Activated CD4-positive, alpha-beta memory T cell treated with anti-CD3 and anti-CD28 coated beads, Interleukin-2, amount 10 ng/mL, durations not matched to agents 7 days and 5 days (primary cell): Measurements from ENCODE around the gene GNAT3. TPM values are rescaled to one million over a fixed set of nuclear protein-coding genes. Genes with fewer than 3 reads are reported as not detected.

Source experiments
- CTCF ChIA-PET: fragments of 350-600 bp; sonication (Branson Sonifier 250); formaldehyde crosslinking; loops from one replicate; lab custom pipeline; 2021; ENCODE audit warnings: antibody characterized with exemption, inconsistent platforms; lab: Charles Lee
- POLR2A ChIA-PET: fragments of 350-600 bp; sonication (Branson Sonifier 250); formaldehyde crosslinking; loops from one replicate; lab custom pipeline; 2021; ENCODE audit warnings: antibody characterized with exemption; lab: Charles Lee
- DNase-seq: peaks from one replicate; pipeline ENCODE4 v3.0.0-alpha.2; 2020
- H3K27ac Mint-ChIP-seq: one replicate; pipeline ENCODE4 v1.8.0; 2021; ENCODE audit warnings: mild to moderate bottlenecking, mixed read lengths
- H3K27me3 Mint-ChIP-seq: one replicate; pipeline ENCODE4 v1.8.0; 2021; ENCODE audit warnings: mixed read lengths
- H3K36me3 Mint-ChIP-seq: one replicate; pipeline ENCODE4 v1.8.0; 2021; ENCODE audit warnings: low read depth, mixed read lengths
- H3K4me1 Mint-ChIP-seq: one replicate; pipeline ENCODE4 v1.8.0; 2021; ENCODE audit warnings: mixed read lengths
- H3K4me3 Mint-ChIP-seq: one replicate; pipeline ENCODE4 v1.8.0; 2021; ENCODE audit warnings: mild to moderate bottlenecking, mixed read lengths
- H3K9me3 Mint-ChIP-seq: one replicate; pipeline ENCODE4 v1.8.0; 2021; ENCODE audit warnings: mixed read lengths
- total RNA-seq, 2 experiments: library from RNA; stranded (reverse); gene quantifications; one replicate each; pipeline ENCODE4 v1.2.3, GENCODE V29; 2021

Gene GNAT3
- total RNA-seq, 2 experiments from 2014 or later: not detected

DNA sequence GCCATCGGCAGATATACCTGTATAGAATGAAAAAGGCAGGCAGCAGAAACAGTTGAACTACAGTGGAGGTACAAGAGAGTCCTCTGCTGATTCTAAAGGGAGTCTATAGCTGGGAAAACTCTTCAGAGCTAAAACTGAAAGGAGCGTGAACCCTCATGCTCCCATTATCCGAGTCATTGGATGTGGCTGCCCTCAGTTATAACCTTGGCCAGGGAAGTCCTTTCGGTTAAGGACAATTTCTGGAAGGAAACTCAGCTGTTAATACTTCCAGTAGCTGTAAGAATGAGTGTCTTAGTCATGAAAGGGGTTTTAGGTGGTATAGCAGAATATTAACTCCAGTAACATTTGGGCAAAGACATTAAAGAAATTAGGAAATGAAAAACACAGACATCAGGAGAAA, 14.6 kb upstream of the GNAT3 start:
- no peaks in the 10 kb centered on the region for H3K4me1 Mint-ChIP-seq
- peaks cover 15% of the 10 kb centered on the region for H3K9me3 Mint-ChIP-seq
- H3K27me3 Mint-ChIP-seq: no peaks in the 10 kb centered on the region
- H3K4me3 Mint-ChIP-seq: no peak overlapping the region
- no peaks in the 10 kb centered on the region for H3K36me3 Mint-ChIP-seq
- H3K27ac Mint-ChIP-seq: no peak overlapping the region
- no peak for DNase-seq
- CTCF ChIA-PET: no interaction called here
- POLR2A ChIA-PET: no interaction called here

DNA sequence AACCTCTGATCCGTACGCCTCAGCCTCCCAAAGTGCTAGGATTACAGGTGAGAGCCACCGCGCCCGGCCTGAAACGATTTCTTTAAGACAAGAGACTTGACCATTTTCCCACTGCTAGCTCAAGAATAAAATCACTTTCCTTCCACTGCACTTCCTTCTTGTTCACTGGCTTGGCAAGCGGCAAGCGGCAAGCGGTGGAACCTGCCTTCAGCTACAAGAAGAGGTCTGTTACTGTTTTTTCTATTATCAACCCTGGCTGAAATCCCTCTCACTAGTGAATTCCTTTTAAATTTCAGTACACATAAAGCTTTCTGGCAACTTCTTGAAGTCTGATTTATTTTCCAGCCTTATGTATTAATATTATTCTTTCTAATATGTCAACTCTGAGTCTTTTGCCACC, 12.8 kb upstream of the GNAT3 start:
- no peak overlapping the region for H3K4me3 Mint-ChIP-seq
- DNase-seq: no peak
- POLR2A ChIA-PET: no interaction called here

DNA sequence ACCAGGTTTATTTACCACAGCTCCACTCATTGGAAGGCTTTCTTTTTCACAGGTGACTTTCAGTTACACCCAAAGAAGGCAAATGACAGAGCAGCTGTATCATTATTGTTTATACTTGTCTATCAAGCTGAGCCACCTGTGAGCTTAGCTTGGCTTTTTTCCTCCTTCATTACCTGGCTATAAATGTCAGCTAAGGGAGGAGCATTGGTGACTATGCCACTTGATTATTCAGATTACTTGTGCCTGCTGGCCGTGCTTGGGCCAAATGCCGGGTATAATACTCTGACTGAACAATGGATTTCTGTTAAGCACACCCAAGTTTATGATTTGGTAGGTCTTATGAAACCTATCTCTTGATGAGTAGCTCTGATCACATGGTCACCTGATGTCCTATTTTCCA, 9.9 kb upstream of the GNAT3 start:
- Mint-ChIP-seq H3K27me3 (no peaks in the 10 kb centered on the region), H3K27ac (no peak overlapping the region), H3K9me3 (peaks cover 4% of the 10 kb centered on the region), H3K4me3 (no peak overlapping the region), H3K4me1 (no peaks in the 10 kb centered on the region), H3K36me3 (no peaks in the 10 kb centered on the region)
- no peak for DNase-seq
- POLR2A ChIA-PET: no interaction called here
- CTCF ChIA-PET: no interaction called here

More for the DNA sequence above, 12.8 kb upstream of the GNAT3 start:
- no peaks in the 10 kb centered on the region for H3K36me3 Mint-ChIP-seq
- H3K9me3 Mint-ChIP-seq: peaks cover 9% of the 10 kb centered on the region
- CTCF ChIA-PET: no interaction called here
- H3K27ac Mint-ChIP-seq: no peak overlapping the region
- no peaks in the 10 kb centered on the region for H3K4me1 Mint-ChIP-seq
- no peaks in the 10 kb centered on the region for H3K27me3 Mint-ChIP-seq

DNA sequence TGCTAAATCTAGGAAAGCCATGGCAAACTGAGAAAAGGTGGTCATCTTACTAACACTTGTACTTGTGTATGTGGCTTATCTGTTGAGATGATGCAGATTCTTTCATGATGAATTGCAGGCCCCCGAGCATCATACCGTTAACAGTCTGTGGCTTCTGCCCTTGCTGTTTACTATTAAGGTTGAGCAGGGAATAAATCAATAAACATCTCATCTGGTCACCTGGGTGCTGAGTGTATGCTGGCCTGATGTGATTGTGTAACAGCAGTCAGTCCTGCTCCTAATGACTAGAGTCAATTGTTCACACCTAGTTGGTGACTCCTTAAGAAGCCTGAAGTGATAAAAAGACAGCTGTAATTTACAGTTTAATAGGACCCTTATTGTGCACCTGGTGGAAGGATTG, 8.3 kb upstream of the GNAT3 start:
- H3K9me3 Mint-ChIP-seq: no peaks in the 10 kb centered on the region
- no peak overlapping the region for H3K4me3 Mint-ChIP-seq
- ChIA-PET CTCF (no interaction called here), POLR2A (no interaction called here)
- no peaks in the 10 kb centered on the region for H3K4me1 Mint-ChIP-seq
- no peak overlapping the region for H3K27ac Mint-ChIP-seq
- no peak for DNase-seq
- no peaks in the 10 kb centered on the region for H3K27me3 Mint-ChIP-seq
- no peaks in the 10 kb centered on the region for H3K36me3 Mint-ChIP-seq

DNA sequence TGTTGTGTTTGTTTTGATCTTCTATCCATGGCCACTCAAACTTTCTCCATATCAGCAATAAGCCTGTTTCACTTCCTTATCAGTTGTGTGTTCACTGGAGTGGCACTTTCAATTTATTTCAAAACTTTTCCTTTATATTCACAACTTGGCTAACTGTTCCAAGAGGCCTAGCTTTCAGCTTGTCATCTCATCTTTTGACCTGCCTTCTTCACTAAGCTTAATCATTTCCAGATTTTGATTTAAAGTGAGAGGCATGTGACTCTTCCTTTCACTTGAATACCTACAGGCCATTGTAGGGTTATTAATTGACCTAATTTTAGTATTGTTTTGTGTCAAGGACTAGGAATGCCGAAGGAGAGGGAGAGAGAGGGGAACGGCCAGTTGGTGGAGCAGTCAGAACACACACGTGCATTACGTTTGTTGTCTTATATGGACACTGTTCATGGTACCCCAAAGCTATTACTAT, 5.5 kb upstream of the GNAT3 start:
- Mint-ChIP-seq H3K4me3 (no peak overlapping the region), H3K4me1 (no peaks in the 10 kb centered on the region), H3K36me3 (no peaks in the 10 kb centered on the region), H3K27me3 (no peaks in the 10 kb centered on the region), H3K27ac (no peak overlapping the region), H3K9me3 (no peaks in the 10 kb centered on the region)
- no peak for DNase-seq
- ChIA-PET POLR2A (no interaction called here), CTCF (no interaction called here)

DNA sequence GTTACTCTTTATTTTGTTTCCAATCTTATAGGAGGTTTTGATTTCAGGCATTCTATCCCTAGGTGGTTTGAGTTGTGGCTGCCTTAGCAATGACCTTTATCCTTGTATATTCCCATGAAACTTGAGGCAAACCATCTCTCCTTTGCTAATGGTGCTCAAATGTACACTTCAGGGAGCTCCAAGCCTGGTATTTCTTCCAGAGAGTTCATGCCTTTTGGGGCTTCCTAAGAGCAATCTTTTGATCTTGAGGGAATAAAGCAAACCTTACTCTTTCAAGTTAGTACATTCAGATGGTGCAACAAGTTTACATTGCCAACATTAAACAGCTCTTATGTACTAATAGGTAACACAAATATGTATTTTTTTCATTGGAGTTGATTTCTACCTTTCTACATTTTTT, 3.4 kb upstream of the GNAT3 start:
- CTCF ChIA-PET: no interaction called here

DNA sequence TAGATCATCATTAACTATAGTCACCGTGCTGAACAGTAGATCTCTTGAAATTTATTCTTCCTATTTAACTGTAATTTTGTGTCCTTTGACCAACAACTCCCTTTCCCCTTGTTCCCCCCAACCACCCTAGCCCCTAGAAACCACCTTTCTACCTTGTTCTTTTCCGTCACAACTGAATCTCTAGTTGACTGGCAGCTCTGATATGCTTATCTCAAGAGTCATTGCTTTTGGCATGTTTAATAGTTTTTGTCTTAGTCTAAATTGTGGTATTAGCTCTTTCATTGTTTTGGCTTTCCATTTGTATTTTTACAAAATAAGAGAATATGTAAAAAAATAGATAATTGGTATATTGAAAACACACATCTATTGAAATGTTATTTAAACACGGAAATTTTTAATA, 1.8 kb downstream of the GNAT3 start:
- H3K4me1 Mint-ChIP-seq: no peaks in the 10 kb centered on the region
- CTCF ChIA-PET: no interaction called here

More for the DNA sequence above, 3.4 kb upstream of the GNAT3 start:
- H3K4me3 Mint-ChIP-seq: no peak overlapping the region
- H3K9me3 Mint-ChIP-seq: peaks cover 1% of the 10 kb centered on the region
- H3K36me3 Mint-ChIP-seq: no peaks in the 10 kb centered on the region
- POLR2A ChIA-PET: no interaction called here
- DNase-seq: no peak
- no peaks in the 10 kb centered on the region for H3K4me1 Mint-ChIP-seq
- H3K27me3 Mint-ChIP-seq: no peaks in the 10 kb centered on the region
- no peak overlapping the region for H3K27ac Mint-ChIP-seq

DNA sequence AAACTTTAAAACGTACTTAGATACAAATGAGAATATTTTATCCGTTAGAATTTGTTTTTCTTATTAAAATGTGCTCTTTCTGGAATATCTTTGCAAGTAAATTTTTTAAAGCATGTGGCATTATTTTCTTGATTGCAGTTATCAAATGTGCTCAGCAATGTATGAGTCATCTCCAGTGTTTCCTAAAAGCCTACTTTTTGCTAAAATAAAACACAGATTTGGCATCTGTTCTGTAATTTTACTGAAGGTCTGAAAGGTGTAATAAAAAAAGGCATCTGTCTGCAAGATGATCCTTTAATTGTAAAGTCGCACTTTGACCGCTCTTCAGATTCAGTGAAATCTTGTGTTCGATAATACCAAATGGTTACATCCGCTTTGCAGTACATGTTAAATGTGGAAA, 3.4 kb downstream of the GNAT3 start:
- no peak for DNase-seq
- no peaks in the 10 kb centered on the region for H3K27me3 Mint-ChIP-seq
- CTCF ChIA-PET: no interaction called here
- no peak overlapping the region for H3K27ac Mint-ChIP-seq
- H3K4me1 Mint-ChIP-seq: no peaks in the 10 kb centered on the region
- H3K9me3 Mint-ChIP-seq: peaks cover 1% of the 10 kb centered on the region
- no peak overlapping the region for H3K4me3 Mint-ChIP-seq
- no peaks in the 10 kb centered on the region for H3K36me3 Mint-ChIP-seq
- POLR2A ChIA-PET: no interaction called here

More for the DNA sequence above, 1.8 kb downstream of the GNAT3 start:
- no peaks in the 10 kb centered on the region for H3K36me3 Mint-ChIP-seq
- H3K27me3 Mint-ChIP-seq: no peaks in the 10 kb centered on the region
- POLR2A ChIA-PET: no interaction called here
- no peak for DNase-seq
- H3K9me3 Mint-ChIP-seq: peaks cover 1% of the 10 kb centered on the region
- H3K27ac Mint-ChIP-seq: no peak overlapping the region
- H3K4me3 Mint-ChIP-seq: no peak overlapping the region

DNA sequence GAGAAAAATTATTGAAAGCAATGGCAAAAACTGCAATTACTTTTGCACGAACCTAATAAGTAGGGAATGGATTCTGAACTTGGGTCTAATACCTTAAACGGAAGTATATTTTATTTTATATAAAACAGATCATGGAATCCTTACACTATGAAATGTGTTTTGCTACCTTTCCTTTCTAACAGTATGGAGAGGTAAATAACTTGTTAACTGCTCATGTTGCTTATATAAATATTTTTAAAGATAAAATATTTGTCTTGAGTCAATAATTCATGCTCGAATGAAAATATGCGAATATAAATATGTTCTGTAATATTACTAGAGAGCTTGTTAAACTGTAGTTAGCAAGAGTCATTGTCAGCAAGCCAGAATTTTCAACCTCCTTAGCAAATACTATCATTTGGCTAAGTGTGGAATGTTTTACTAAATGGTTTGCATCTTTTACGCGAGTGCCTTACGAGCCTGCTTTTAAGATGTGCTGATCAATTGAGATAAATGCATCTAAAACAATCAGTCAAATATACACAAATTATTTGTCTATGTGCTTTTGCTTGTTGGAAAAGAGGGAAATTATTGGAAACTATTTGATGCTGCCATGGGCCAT, 5.9 kb downstream of the GNAT3 start:
- H3K4me3 Mint-ChIP-seq: no peak overlapping the region
- peaks cover 5% of the 10 kb centered on the region for H3K9me3 Mint-ChIP-seq
- no peaks in the 10 kb centered on the region for H3K27me3 Mint-ChIP-seq
- ChIA-PET POLR2A (no interaction called here), CTCF (no interaction called here)
- no peaks in the 10 kb centered on the region for H3K4me1 Mint-ChIP-seq
- DNase-seq: no peak
- H3K36me3 Mint-ChIP-seq: no peaks in the 10 kb centered on the region
- no peak overlapping the region for H3K27ac Mint-ChIP-seq

DNA sequence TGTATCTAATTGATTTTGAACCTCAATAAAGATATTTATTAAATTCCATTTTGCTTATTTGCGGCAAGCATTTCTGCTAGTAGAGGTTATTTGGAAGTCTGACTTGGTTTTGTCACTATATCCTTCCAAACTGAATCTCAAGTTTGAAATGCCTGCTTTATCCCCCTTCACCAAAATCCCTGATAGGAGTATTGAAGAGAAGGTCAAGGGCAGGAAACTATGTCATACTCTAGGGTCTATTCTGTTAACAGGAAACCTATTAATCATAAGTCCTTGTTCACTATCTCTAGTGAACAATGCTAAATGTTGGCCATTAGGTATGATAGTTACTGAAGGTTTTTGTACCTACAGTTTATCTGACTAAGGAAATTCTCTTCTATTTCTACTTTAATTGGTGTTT, 11.5 kb downstream of the GNAT3 start:
- ChIA-PET CTCF (no interaction called here), POLR2A (no interaction called here)
- no peaks in the 10 kb centered on the region for H3K4me1 Mint-ChIP-seq
- no peak overlapping the region for H3K4me3 Mint-ChIP-seq
- peaks cover 7% of the 10 kb centered on the region for H3K9me3 Mint-ChIP-seq
- no peak overlapping the region for H3K27ac Mint-ChIP-seq
- H3K36me3 Mint-ChIP-seq: no peaks in the 10 kb centered on the region
- no peak for DNase-seq
- H3K27me3 Mint-ChIP-seq: no peaks in the 10 kb centered on the region

DNA sequence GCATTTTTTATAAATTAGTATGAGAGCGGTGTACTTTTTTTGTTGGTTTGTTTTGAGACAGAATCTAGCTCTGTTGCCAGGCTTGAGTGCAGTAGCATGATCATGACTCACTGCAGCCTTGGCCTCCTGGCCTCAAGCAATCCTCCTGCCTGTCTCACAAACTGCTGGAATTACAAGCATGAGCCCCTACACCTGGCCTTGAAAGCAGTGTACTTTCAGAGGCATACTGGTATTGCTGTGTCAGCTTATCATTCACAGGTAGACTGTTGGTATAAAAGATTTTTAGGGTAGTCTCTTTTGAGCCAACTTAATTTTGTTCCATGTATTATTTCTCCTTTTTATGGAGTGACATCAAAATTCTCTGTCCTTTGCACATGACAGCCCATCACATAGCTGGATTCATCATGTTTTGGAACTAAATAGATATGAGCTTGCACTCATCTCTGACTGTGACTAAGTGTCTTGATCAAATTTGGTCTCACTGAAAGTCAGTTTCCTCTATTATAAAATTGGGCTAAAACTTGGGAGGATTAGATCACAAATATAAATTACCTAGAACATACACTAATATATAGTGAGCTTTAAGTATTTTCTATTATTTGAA, 12.4 kb downstream of the GNAT3 start:
- ChIA-PET CTCF (no interaction called here), POLR2A (no interaction called here)
- Mint-ChIP-seq H3K9me3 (peaks cover 7% of the 10 kb centered on the region), H3K36me3 (no peaks in the 10 kb centered on the region), H3K4me3 (no peak overlapping the region), H3K4me1 (no peaks in the 10 kb centered on the region), H3K27ac (no peak overlapping the region), H3K27me3 (no peaks in the 10 kb centered on the region)
- DNase-seq: no peak

DNA sequence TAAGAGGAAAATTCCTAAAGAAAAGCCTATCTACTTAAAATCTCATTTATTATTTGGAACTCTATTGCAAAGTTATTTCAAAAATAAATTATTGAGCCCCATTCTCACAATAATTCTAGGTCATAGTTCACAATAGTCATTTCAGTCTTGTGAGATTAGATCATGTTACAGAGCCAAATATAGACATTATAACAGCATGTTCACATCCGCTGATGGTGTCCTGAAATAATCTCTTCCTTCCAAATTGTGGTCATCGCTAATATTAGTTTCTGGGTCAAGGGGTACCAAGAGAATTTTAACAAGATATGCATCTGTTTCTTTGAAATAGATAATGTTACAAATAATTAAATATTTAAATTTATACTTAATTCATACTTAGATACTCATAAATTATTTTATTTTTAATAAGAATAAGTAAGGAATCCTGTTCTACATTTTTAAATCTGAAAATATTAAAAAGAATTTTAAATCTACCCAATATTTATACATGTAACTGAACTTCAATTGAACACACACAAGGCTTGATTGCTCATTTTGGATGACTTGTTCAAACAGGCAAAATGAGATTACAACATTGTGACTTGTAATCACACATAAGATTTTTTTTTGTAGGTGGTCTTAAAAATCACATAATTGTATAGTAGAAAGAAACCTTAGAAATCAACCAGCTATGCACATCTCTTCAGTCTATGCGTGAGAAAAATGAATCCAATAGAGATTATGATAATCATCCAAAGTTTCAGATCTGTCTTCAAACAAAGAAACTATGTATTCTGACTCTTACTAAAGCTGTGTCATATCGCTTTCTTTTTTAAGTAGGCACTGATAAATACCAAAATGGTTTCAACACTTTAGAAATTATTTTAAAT, 13.1 kb downstream of the GNAT3 start:
- ChIA-PET POLR2A (no interaction called here), CTCF (no interaction called here)
- Mint-ChIP-seq H3K27me3 (no peaks in the 10 kb centered on the region), H3K4me1 (no peaks in the 10 kb centered on the region), H3K36me3 (no peaks in the 10 kb centered on the region), H3K4me3 (no peak overlapping the region), H3K9me3 (peaks cover 7% of the 10 kb centered on the region), H3K27ac (no peak overlapping the region)
- no peak for DNase-seq

DNA sequence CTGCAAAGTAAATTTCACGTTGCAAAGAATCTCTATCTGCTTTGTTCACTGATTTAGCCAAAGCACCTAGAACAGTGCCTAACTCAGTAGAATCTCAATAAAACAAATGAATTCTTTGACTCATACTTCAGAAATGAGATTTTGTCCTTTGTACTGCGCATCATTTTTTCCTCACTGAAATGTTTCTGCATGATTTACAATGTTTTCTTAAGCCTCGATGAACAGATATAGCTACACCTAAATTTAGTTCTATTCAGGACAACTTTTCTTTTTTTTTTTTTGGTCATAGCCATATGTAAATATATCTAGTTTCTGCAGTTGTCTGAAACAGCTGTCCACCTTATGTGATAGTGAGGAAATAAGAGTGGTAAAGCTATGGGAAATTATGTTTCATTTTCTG, 15.3 kb downstream of the GNAT3 start:
- Mint-ChIP-seq H3K27me3 (no peaks in the 10 kb centered on the region), H3K9me3 (peaks cover 4% of the 10 kb centered on the region), H3K27ac (no peak overlapping the region), H3K4me1 (no peaks in the 10 kb centered on the region), H3K4me3 (no peak overlapping the region), H3K36me3 (no peaks in the 10 kb centered on the region)
- DNase-seq: no peak
- ChIA-PET CTCF (no interaction called here), POLR2A (no interaction called here)
